ENCODE results near the gene PLAAT5.

The PLAAT5 gene

GRCh38 chr11:63427971-63428508 is 62.9 kb downstream of the PLAAT5 start:
- H3K9ac ChIP-seq (ENCODE audit: low read length), result no peak overlapping the region
- H3K27me3 ChIP-seq (ENCODE audit: control insufficient read depth in 1 of 2, insufficient read depth in 2 of 2, low read length in 2 of 2), result no peaks in the 10 kb centered on the region
- no peak overlapping the region for H3K4me3 ChIP-seq (ENCODE audit: low read depth in 1 of 2, low read length in 2 of 2)
- H3K36me3 ChIP-seq (ENCODE audit: insufficient read depth, low read length), result no peaks in the 10 kb centered on the region
- no peaks in the 10 kb centered on the region for H3K4me1 ChIP-seq (ENCODE audit: insufficient read depth, low read length)
- no peak overlapping the region for H3K27ac ChIP-seq (ENCODE audit: low read depth, low read length)
- no peaks in the 10 kb centered on the region for H3K9me3 ChIP-seq (ENCODE audit: low read length)

- Histone ChIP-seq H3K9me3 (ENCODE audit: low read length) (no peaks in the 10 kb centered on the region), H3K9ac (ENCODE audit: low read length) (no peak overlapping the region), H3K4me3 (ENCODE audit: low read depth in 1 of 2, low read length in 2 of 2) (no peak overlapping the region), H3K27ac (ENCODE audit: low read depth, low read length) (no peak overlapping the region), H3K27me3 (ENCODE audit: control insufficient read depth in 1 of 2, insufficient read depth in 2 of 2, low read length in 2 of 2) (no peaks in the 10 kb centered on the region), H3K4me1 (ENCODE audit: insufficient read depth, low read length) (no peaks in the 10 kb centered on the region), H3K36me3 (ENCODE audit: insufficient read depth, low read length) (no peaks in the 10 kb centered on the region)
Observed at GRCh38 chr11:63417174-63417852, 73.7 kb downstream of the PLAAT5 start.

Data from muscle layer of colon (tissue), 2 donors.